Glutamatergic neuron (in vitro differentiated cells): Measurements from ENCODE around the gene PTPRM. TPM values are rescaled to one million over a fixed set of nuclear protein-coding genes. Genes with fewer than 3 reads are reported as not detected.
A peak's percentile ranks its signal among the peaks of the same experiment; 100 is the strongest.

Experiments
- DNase-seq: peaks from one replicate; pipeline ENCODE4 v3.0.0; 2022
- H3K27ac Mint-ChIP-seq: one replicate; pipeline ENCODE4 v1.8.0; 2020; ENCODE audit warnings: mild to moderate bottlenecking, mixed read lengths, inconsistent platforms; ENCODE audit not compliant: unreplicated experiment
- H3K27me3 Mint-ChIP-seq: one replicate; pipeline ENCODE4 v1.8.0; 2020; ENCODE audit warnings: mild to moderate bottlenecking, moderate library complexity, mixed read lengths, inconsistent platforms; ENCODE audit not compliant: unreplicated experiment
- H3K36me3 Mint-ChIP-seq: one replicate; pipeline ENCODE4 v1.8.0; 2020; ENCODE audit warnings: mild to moderate bottlenecking, mixed read lengths, inconsistent platforms; ENCODE audit not compliant: unreplicated experiment
- H3K4me1 Mint-ChIP-seq: one replicate; pipeline ENCODE4 v1.8.0; 2020; ENCODE audit warnings: mild to moderate bottlenecking, low read depth, mixed read lengths, inconsistent platforms; ENCODE audit not compliant: unreplicated experiment
- H3K4me3 Mint-ChIP-seq: one replicate; pipeline ENCODE4 v1.8.0; 2020; ENCODE audit warnings: mild to moderate bottlenecking, mixed read lengths, inconsistent platforms; ENCODE audit not compliant: unreplicated experiment
- H3K9me3 Mint-ChIP-seq: one replicate; pipeline ENCODE4 v1.8.0; 2020; ENCODE audit warnings: mild to moderate bottlenecking, moderate library complexity, mixed read lengths, inconsistent platforms; ENCODE audit not compliant: unreplicated experiment
- total RNA-seq: library from RNA; stranded (reverse); fragmentation: NEBNext Ultra II Directional; extraction: Animal tissue kit (Norgen Biotek cat#: 25700); gene quantifications from one replicate; pipeline ENCODE4 v1.2.1, GENCODE V29; 2021; ENCODE audit not compliant: unreplicated experiment
- TF ChIP-seq, protein P1 (sequence below): fragments of 200-600 bp; sonication (generic); IDR thresholded peaks from one replicate; pipeline ENCODE4 v1.5.0; 2021; ENCODE audit not compliant: partially characterized antibody, unreplicated experiment

PTPRM gene
- total RNA-seq, 1 donor from 2014 or later, result 23.9 TPM

DNA sequence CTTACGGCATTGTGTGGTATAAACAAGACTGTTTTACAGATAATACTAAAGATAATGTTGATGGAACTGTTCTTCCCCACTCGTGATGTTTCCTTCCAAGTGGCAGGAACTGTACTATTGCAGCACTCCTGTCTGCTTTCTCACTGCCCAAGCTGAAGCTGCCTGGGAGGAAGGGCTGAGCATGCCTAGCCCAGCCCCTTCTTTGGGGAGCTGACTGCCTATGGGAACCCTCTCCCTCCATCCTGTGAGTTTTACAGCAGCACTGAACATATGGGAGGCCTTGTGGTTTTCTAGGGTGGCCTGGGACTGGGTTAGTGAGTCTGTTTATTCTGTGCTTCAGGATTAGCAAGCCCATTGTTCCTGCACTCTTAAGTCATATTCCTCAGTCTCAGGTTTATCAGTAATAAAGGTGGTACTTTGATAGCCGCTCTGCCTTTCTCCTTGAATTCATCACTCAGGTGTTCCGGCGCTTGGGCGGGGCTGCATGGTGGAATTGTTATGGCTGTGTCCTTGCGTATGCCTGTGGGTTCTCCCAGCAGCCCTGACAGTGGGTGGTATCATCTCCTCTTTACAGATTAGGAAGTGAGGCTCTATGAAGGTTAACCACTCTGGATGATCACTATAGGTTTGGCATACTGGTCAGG lies 379.7 kb downstream of the PTPRM start:
- Mint-ChIP-seq H3K4me1 (peaks cover 5% of the 10 kb centered on the region), H3K9me3 (no peaks in the 10 kb centered on the region), H3K4me3 (peak overlapping the region; percentile 43), H3K27me3 (no peaks in the 10 kb centered on the region), H3K27ac (peak overlapping the region; percentile 20), H3K36me3 (no peaks in the 10 kb centered on the region)
- TF ChIP-seq, protein P1, sequence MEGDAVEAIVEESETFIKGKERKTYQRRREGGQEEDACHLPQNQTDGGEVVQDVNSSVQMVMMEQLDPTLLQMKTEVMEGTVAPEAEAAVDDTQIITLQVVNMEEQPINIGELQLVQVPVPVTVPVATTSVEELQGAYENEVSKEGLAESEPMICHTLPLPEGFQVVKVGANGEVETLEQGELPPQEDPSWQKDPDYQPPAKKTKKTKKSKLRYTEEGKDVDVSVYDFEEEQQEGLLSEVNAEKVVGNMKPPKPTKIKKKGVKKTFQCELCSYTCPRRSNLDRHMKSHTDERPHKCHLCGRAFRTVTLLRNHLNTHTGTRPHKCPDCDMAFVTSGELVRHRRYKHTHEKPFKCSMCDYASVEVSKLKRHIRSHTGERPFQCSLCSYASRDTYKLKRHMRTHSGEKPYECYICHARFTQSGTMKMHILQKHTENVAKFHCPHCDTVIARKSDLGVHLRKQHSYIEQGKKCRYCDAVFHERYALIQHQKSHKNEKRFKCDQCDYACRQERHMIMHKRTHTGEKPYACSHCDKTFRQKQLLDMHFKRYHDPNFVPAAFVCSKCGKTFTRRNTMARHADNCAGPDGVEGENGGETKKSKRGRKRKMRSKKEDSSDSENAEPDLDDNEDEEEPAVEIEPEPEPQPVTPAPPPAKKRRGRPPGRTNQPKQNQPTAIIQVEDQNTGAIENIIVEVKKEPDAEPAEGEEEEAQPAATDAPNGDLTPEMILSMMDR, result no peak
- DNase-seq, result peak; percentile 29

DNA sequence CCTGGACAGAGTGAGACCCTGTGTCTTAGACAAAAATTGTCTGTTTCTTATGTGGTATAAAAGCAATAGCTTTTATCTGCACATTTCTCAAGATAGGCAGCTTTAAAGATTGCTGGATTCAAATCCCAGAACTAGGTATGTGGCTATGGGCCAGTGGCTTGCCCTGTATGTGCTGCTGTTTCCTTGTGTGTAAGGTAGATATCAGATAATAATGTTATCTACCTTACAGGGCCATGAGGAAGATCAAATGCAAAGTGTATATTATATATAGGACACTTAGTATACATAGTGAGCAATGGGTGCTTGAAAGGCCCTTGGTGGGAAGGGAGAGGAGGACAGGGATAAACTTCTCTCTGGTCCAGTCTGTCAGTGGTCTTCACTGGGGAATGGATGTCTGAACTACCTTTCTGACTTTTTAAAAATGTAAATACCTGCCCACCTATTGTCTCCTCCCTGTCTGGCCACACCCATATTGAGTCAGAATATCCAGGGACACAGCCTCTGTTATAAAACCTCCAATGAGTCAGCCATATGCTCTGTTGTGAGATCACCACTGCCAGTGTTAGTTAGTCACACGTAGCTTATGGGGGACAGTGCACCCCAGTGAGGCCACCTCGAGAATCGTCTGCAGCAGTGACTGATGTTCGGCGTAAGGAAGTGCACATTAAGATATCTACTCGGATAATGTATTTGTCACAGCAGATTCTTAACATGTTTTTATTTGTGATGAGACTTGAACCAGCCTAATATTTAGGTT lies 383.4 kb downstream of the PTPRM start:
- no peak overlapping the region for H3K4me3 Mint-ChIP-seq
- peaks cover 2% of the 10 kb centered on the region for H3K9me3 Mint-ChIP-seq
- H3K4me1 Mint-ChIP-seq, result peaks cover 5% of the 10 kb centered on the region
- TF ChIP-seq, protein P1, result no peak
- H3K36me3 Mint-ChIP-seq, result no peaks in the 10 kb centered on the region
- DNase-seq, result no peak
- H3K27me3 Mint-ChIP-seq, result no peaks in the 10 kb centered on the region
- H3K27ac Mint-ChIP-seq, result no peak overlapping the region

DNA sequence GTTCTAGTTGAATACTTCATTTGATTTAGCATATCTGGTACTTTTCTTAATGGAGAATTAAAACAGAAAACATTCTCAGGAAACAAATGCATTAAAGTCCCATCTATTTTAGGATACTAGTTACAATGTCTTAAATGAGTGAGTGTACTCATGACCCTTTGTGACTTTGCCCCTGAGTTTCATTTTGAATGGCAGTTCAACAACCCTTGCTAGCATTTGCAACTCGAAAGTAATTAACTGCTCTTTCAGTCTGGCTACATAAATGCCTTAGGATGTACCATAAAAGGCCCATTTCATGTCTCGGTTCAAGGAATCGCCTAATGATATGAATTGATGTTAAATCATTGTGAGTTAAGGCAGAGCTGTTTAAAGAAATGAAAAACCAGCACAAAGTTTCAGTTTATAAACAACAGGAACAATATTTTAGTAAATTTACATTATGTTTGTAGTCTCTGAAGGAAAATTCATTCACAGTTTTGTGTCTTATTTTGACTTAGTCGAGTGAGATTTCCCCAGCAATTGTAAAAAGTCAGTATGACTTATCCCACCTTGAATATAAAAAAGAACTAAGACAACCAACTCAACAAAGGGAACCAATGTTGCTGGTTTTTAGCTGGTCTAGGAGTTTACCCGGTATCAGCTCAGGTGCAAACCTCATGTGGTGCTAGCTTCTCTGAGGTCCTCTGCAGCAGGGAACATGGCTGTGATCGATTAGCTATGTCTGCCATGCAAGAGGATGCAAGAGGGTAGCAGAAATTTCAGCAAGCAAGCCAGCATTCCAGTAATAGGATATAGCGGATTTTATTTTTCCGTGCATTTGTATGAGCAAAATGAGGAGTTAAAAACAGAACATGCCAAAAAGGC lies 386.2 kb downstream of the PTPRM start:
- no peaks in the 10 kb centered on the region for H3K4me1 Mint-ChIP-seq
- no peak for DNase-seq
- H3K27me3 Mint-ChIP-seq, result no peaks in the 10 kb centered on the region
- no peak overlapping the region for H3K4me3 Mint-ChIP-seq
- H3K9me3 Mint-ChIP-seq, result peaks cover 2% of the 10 kb centered on the region
- TF ChIP-seq, protein P1, result no peak
- H3K36me3 Mint-ChIP-seq, result no peaks in the 10 kb centered on the region
- H3K27ac Mint-ChIP-seq, result no peak overlapping the region

DNA sequence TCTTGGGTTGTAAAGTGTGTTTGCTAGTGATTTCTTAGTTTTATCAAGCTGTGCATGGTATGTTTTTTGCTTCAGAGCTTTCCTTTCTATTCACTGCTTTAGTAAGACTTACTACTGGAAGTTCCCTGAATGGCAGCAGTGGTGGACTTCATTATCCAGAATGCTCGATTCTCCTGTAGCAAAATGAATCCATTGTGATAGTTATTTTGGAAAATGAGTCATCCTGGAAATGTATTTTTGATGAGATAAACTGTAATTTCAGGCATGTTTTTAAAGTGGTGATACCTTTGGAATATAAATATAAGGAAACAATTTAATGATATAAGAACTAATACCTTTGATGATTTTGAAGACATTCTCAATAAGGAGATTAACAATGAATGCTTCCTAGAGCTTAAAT lies 387.1 kb downstream of the PTPRM start:
- TF ChIP-seq, protein P1, result no peak
- no peaks in the 10 kb centered on the region for H3K4me1 Mint-ChIP-seq
- peaks cover 2% of the 10 kb centered on the region for H3K9me3 Mint-ChIP-seq
- H3K36me3 Mint-ChIP-seq, result no peaks in the 10 kb centered on the region
- no peak overlapping the region for H3K4me3 Mint-ChIP-seq
- no peak overlapping the region for H3K27ac Mint-ChIP-seq
- DNase-seq, result no peak
- H3K27me3 Mint-ChIP-seq, result no peaks in the 10 kb centered on the region
